ENCODE measurements around the gene ERMN. TPM values are rescaled to one million over a fixed set of nuclear protein-coding genes. Genes with fewer than 3 reads are reported as not detected.

The ERMN gene
- total RNA-seq, 1 experiment from 2014 or later = not detected

- Histone ChIP-seq H3K27me3 (ENCODE audit: control insufficient read depth, insufficient read depth, low read length) (no peaks in the 10 kb centered on the region), H3K36me3 (ENCODE audit: control insufficient read depth, insufficient read depth, low read length) (no peaks in the 10 kb centered on the region), H3K27ac (ENCODE audit: low read length) (no peak overlapping the region), H3K9me3 (ENCODE audit: control insufficient read depth, insufficient read depth, low read depth, low read length) (no peaks in the 10 kb centered on the region), H3K4me1 (ENCODE audit: control insufficient read depth, insufficient read depth, low read length) (no peaks in the 10 kb centered on the region), H3K4me3 (ENCODE audit: low read depth in 2 of 2, low read length in 2 of 2) (no peak overlapping the region)
- no peak for TF ChIP-seq POLR2AphosphoS5 (IDR thresholded peaks at IDR 0.05; ENCODE audit: low read depth, low read length)
- TF ChIP-seq TCF7L2 (IDR thresholded peaks at IDR 0.05; ENCODE audit: low read depth, low read length) = no peak
- TF ChIP-seq CTCF (IDR thresholded peaks at IDR 0.05) = no peak
- no peak for TF ChIP-seq REST (IDR thresholded peaks at IDR 0.05; ENCODE audit: insufficient read depth in 1 of 2, low read depth in 2 of 2, low read length in 1 of 2)
- TF ChIP-seq SIN3A (IDR thresholded peaks at IDR 0.05; ENCODE audit: borderline replicate concordance, insufficient read depth, low read depth, low read length) = no peak
- intact Hi-C loops (cut with micrococcal nuclease; ENCODE audit: unreplicated experiment) = no loop called here
- DNase-seq (ENCODE audit: low read depth, low spot score) = no peak
- ChIA-PET POLR2A (no interaction called here), CTCF (no interaction called here)
- no TSS peak for BruUV-seq (replicated peaks)
- in situ Hi-C loops (cut with HindIII; ENCODE audit: low pct_unique_long_range_greater_than_20kb, low sequenced_read_pairs) = no loop called here
- ATAC-seq = no peak
These were observed 5.8 kb downstream of the ERMN start for GRCh38 chr2:157319795-157320194.

GRCh38 chr2:157318884-157319283, 6.7 kb downstream of the ERMN start:
- in situ Hi-C loops (cut with HindIII; ENCODE audit: low pct_unique_long_range_greater_than_20kb, low sequenced_read_pairs) (no loop called here), intact Hi-C loops (cut with micrococcal nuclease; ENCODE audit: unreplicated experiment) (no loop called here)
- H3K27me3 ChIP-seq (ENCODE audit: control insufficient read depth, insufficient read depth, low read length) = no peaks in the 10 kb centered on the region
- H3K27ac ChIP-seq (ENCODE audit: low read length) = no peak overlapping the region
- no peaks in the 10 kb centered on the region for H3K9me3 ChIP-seq (ENCODE audit: control insufficient read depth, insufficient read depth, low read depth, low read length)
- BruUV-seq (replicated peaks) = no TSS peak
- H3K4me3 ChIP-seq (ENCODE audit: low read depth in 2 of 2, low read length in 2 of 2) = no peak overlapping the region
- CTCF ChIA-PET = no interaction called here
- no peak for TF ChIP-seq CTCF (IDR thresholded peaks at IDR 0.05)
- no peak for TF ChIP-seq SIN3A (IDR thresholded peaks at IDR 0.05; ENCODE audit: borderline replicate concordance, insufficient read depth, low read depth, low read length)
- no peak for TF ChIP-seq REST (IDR thresholded peaks at IDR 0.05; ENCODE audit: insufficient read depth in 1 of 2, low read depth in 2 of 2, low read length in 1 of 2)
- TF ChIP-seq POLR2AphosphoS5 (IDR thresholded peaks at IDR 0.05; ENCODE audit: low read depth, low read length) = no peak
- no peak for TF ChIP-seq TCF7L2 (IDR thresholded peaks at IDR 0.05; ENCODE audit: low read depth, low read length)
- H3K36me3 ChIP-seq (ENCODE audit: control insufficient read depth, insufficient read depth, low read length) = no peaks in the 10 kb centered on the region
- ATAC-seq = no peak
- no peaks in the 10 kb centered on the region for H3K4me1 ChIP-seq (ENCODE audit: control insufficient read depth, insufficient read depth, low read length)
- no peak for DNase-seq (ENCODE audit: low read depth, low spot score)
- POLR2A ChIA-PET = no interaction called here
